ENCODE measurements around the gene TREH.

DNA sequence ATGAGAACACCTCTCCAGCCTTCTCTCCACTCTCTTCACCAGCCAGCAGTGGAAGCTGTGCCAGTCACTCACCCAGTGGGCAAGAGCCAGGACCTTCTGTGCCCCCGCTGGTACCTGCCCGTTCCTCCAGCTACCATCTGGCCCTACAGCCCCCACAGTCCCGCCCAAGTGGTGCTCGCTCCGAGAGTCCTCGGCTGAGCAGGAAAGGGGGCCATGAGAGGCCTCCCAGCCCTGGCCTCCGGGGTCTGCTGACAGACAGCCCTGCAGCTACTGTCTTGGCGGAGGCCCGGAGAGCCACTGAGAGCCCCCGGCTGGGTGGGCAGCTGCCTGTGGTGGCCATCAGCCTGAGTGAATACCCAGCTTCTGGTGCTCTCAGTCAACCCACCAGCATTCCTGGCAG lies 51.9 kb downstream of the TREH start:
- TF ChIP-seq, protein P1, sequence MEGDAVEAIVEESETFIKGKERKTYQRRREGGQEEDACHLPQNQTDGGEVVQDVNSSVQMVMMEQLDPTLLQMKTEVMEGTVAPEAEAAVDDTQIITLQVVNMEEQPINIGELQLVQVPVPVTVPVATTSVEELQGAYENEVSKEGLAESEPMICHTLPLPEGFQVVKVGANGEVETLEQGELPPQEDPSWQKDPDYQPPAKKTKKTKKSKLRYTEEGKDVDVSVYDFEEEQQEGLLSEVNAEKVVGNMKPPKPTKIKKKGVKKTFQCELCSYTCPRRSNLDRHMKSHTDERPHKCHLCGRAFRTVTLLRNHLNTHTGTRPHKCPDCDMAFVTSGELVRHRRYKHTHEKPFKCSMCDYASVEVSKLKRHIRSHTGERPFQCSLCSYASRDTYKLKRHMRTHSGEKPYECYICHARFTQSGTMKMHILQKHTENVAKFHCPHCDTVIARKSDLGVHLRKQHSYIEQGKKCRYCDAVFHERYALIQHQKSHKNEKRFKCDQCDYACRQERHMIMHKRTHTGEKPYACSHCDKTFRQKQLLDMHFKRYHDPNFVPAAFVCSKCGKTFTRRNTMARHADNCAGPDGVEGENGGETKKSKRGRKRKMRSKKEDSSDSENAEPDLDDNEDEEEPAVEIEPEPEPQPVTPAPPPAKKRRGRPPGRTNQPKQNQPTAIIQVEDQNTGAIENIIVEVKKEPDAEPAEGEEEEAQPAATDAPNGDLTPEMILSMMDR (IDR thresholded peaks at IDR 0.05), result no peak
- no peak for TF ChIP-seq POLR2AphosphoS5 (IDR thresholded peaks at IDR 0.05)
